HepG2 (cell line): ENCODE data around the gene TUBGCP4. TPM values are rescaled to one million over a fixed set of nuclear protein-coding genes. Genes with fewer than 3 reads are reported as not detected.
A peak's percentile ranks its signal among the peaks of the same experiment; 100 is the strongest.

Experiments used
- AKAP8 ChIP-seq: sonication (generic); formaldehyde crosslinking; IDR thresholded peaks from 2 replicates; pipeline ENCODE4 v1.5.1; 2020; ENCODE audit warnings: mild to moderate bottlenecking, missing genetic modification reagents
- ATF4 ChIP-seq, 2 experiments: fragments of 450-650 bp in 1 of 2; sonication (generic) in 1 of 2; formaldehyde crosslinking; IDR thresholded peaks; 2 replicates each; pipeline versions ENCODE4 v1.5.0 to v1.8.0; 2020 to 2022; ENCODE audit warnings: mild to moderate bottlenecking in 1 of 2, missing genetic modification reagents in 1 of 2
- KLF16 ChIP-seq, 2 experiments: sonication (generic) in 1 of 2; formaldehyde crosslinking in 1 of 2; IDR thresholded peaks; 2 replicates each; pipeline versions ENCODE4 v1.6.1 to v1.8.0; 2016 to 2023; ENCODE audit warnings: missing genetic modification reagents in 2 of 2, missing compliant biosample characterization in 1 of 2
- PAWR ChIP-seq: sonication (generic); formaldehyde crosslinking; IDR thresholded peaks from 2 replicates; pipeline ENCODE4 v1.4.0; 2020; ENCODE audit warnings: missing genetic modification reagents, mild to moderate bottlenecking, borderline replicate concordance
- RAD21 ChIP-seq: fragments of 450-650 bp; formaldehyde crosslinking; IDR thresholded peaks from 2 replicates; pipeline ENCODE4 v1.5.0; 2020; ENCODE audit warnings: mild to moderate bottlenecking
- U2AF2 ChIP-seq: fragments of 200-400 bp; formaldehyde crosslinking; IDR thresholded peaks from 2 replicates; pipeline ENCODE4 v1.6.1; 2017; ENCODE audit warnings: low read depth, mild to moderate bottlenecking, low read length
- ZBTB4 ChIP-seq: sonication (generic); formaldehyde crosslinking; IDR thresholded peaks from 2 replicates; pipeline ENCODE4 v1.4.0; 2020; ENCODE audit warnings: missing genetic modification reagents, mild to moderate bottlenecking, borderline replicate concordance
- ZFP36L2 ChIP-seq: sonication (generic); formaldehyde crosslinking; IDR thresholded peaks from 2 replicates; pipeline ENCODE4 v1.4.0; 2020; ENCODE audit warnings: missing genetic modification reagents
- ZFY ChIP-seq: sonication (generic); formaldehyde crosslinking; IDR thresholded peaks from 2 replicates; pipeline ENCODE4 v1.4.0; 2020; ENCODE audit warnings: missing genetic modification reagents
- ZNF597 ChIP-seq: sonication (generic); formaldehyde crosslinking; IDR thresholded peaks from 2 replicates; pipeline ENCODE4 v1.5.0; 2020; ENCODE audit warnings: missing genetic modification reagents
- ZNF800 ChIP-seq: sonication (generic); formaldehyde crosslinking; IDR thresholded peaks from 2 replicates; pipeline ENCODE4 v1.4.0; 2020; ENCODE audit warnings: missing genetic modification reagents
- polyA plus RNA-seq, 8 experiments: library from polyadenylated mRNA; depleted of rRNA in 3 of 8; stranded (reverse) in 7 of 8; unstranded in 1 of 8; fragments of >200 nt; fragmentation: Illumina TruSeq in 4 of 8; extraction: Trizol in 4 of 8; gene quantifications; 2 replicates each; pipeline versions ENCODE4 v1.2.1 to v1.2.3, GENCODE V29; 2011 to 2016; ENCODE audit warnings: low read depth in 4 of 8, missing spikeins in 1 of 8, mixed read lengths in 1 of 8; ENCODE audit not compliant: insufficient read depth in 1 of 8
- total RNA-seq, 5 experiments: library from RNA; depleted of rRNA; stranded (reverse); fragments of >200 nt; fragmentation: Illumina TruSeq; extraction: Trizol; gene quantifications; 2 replicates each; pipeline ENCODE4 v1.2.3, GENCODE V29; 2016; ENCODE audit warnings: low read depth in 1 of 5
- TF ChIP-seq, protein P1 (sequence below), 2 experiments: sonication (generic) in 1 of 2; formaldehyde crosslinking in 1 of 2; IDR thresholded peaks; 2 replicates each; pipeline versions ENCODE4 v1.6.1 to v1.9.0; 2014 to 2022; ENCODE audit warnings: antibody characterized with exemption in 1 of 2, borderline replicate concordance in 1 of 2, inconsistent platforms in 1 of 2, low read depth in 1 of 2, missing genetic modification reagents in 1 of 2

Gene TUBGCP4
- total and polyA plus RNA-seq, 2 of the 13 experiments (the other 11 are each of a cell fraction or from before 2014, with no cell fraction given) = 15.0 to 20.5 TPM

DNA sequence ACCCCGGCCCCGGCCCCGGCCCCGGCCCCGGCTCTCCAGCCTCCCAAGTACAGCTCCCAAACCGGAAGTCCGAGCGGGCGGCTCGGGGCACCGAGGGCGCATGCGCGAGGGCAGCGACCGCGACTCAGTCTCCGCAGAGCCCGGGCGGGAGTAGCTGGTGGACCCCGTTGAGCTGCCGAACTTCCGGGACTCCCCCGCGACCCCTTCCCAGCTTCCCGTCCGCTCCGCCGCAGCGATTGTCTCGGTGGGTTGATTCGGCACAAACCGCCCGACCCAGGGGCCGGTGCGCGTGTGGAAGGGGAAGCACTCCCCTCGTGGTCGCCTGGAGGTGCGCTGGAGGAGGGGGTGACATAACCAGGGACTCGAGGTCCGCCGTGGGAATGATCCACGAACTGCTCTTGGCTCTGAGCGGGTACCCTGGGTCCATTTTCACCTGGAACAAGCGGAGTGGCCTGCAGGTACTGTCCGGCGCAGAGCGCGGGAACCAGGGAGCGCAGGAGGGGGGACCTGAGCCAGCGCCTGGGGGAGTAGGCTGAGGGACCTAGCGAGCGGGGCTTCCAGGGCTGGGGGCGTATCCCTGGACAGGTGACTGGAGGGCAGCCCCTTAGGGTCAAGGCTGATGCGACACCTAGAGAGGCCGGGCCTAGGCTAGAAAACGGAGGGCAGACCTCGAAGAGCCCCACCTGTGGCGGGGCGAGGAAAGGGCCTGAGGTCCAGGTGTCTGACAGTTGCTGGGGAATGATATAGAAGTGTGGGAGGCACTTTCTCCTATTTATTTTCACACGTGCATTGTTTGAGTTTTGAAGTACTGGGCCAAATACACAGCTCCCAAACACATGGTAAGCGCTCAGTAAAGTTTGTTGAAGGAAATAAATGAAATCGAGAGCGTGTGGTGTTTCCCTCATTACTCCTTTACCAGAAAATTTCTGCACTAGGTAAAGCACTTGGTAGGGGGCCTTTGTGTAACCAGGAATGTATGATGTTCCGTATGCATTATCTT, at the start of gene TUBGCP4, which contains the start of gene ZSCAN29 (continued):
- TF ChIP-seq ZNF800 = no peak
- no peak for TF ChIP-seq ZNF597 (CRISPR knock-in tag)
- 0 out of 2 replicates have a peak, but pooled peaks have one; percentile 48 for TF ChIP-seq U2AF2
- peak; percentile 83 for TF ChIP-seq ZFY (CRISPR knock-in tag)
- peak in 1 of 2 experiments; percentile 68; a peak in 1 of 4 replicates for TF ChIP-seq KLF16 (CRISPR knock-in tag; IDR thresholded peaks at IDR 0.05)
- TF ChIP-seq ZBTB4 (CRISPR knock-in tag) = no peak; the same call in 1 of the 2 replicates
- TF ChIP-seq AKAP8 = no peak
- TF ChIP-seq ATF4 (CRISPR knock-in tag; IDR thresholded peaks at IDR 0.05) = 0 out of 4 replicates have a peak, but pooled peaks of 1 of the 2 experiments have one; percentile 28
- TF ChIP-seq, protein P1, sequence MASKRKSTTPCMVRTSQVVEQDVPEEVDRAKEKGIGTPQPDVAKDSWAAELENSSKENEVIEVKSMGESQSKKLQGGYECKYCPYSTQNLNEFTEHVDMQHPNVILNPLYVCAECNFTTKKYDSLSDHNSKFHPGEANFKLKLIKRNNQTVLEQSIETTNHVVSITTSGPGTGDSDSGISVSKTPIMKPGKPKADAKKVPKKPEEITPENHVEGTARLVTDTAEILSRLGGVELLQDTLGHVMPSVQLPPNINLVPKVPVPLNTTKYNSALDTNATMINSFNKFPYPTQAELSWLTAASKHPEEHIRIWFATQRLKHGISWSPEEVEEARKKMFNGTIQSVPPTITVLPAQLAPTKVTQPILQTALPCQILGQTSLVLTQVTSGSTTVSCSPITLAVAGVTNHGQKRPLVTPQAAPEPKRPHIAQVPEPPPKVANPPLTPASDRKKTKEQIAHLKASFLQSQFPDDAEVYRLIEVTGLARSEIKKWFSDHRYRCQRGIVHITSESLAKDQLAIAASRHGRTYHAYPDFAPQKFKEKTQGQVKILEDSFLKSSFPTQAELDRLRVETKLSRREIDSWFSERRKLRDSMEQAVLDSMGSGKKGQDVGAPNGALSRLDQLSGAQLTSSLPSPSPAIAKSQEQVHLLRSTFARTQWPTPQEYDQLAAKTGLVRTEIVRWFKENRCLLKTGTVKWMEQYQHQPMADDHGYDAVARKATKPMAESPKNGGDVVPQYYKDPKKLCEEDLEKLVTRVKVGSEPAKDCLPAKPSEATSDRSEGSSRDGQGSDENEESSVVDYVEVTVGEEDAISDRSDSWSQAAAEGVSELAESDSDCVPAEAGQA (IDR thresholded peaks at IDR 0.05; ENCODE audit: low read depth) = no peak
- TF ChIP-seq, protein P1 (CRISPR knock-in tag; IDR thresholded peaks at IDR 0.05; ENCODE audit: borderline replicate concordance) = no peak
- TF ChIP-seq PAWR (CRISPR knock-in tag) = no peak
- TF ChIP-seq RAD21 (CRISPR knock-in tag) = no peak
- no peak for TF ChIP-seq ZFP36L2
